ENCODE data around the gene IFT52.
A peak's percentile ranks its signal among the peaks of the same experiment; 100 is the strongest.

The IFT52 gene

GRCh38 chr20:43590392-43591303 lies at the start of gene IFT52:
TSS of gene IFT52 (plus strand) at chr20:43590937. CDS start at chr20:43594699, 3,762 bp downstream.
- peak; percentile 92 to 97 for DNase-seq
- H3K9me3 ChIP-seq: no peaks in the 10 kb centered on the region
- intact Hi-C loops (cut with DNase I; ENCODE audit: low total_unique reads): no loop called here

GRCh38 chr20:43541214-43541613 lies 49.5 kb upstream of the IFT52 start:
- intact Hi-C loops (cut with DNase I; ENCODE audit: low total_unique reads): no loop called here
- no peak for TF ChIP-seq CTCF (IDR thresholded peaks at IDR 0.05)
- H3K4me1 ChIP-seq: no peaks in the 10 kb centered on the region

More at GRCh38 chr20:43590392-43591303, at the start of gene IFT52:
- TF ChIP-seq CTCF (IDR thresholded peaks at IDR 0.05): no peak
- Histone ChIP-seq H3K27ac (peak within 1 kb of the TSS; percentile 82 to 85), H3K4me3 (peak within 1 kb of the TSS; percentile 85 to 94), H3K27me3 (no peaks in the 10 kb centered on the region), H3K4me1 (peaks cover 0 to 22% (median 10%) of the 10 kb centered on the region in 4 donors), H3K36me3 (peaks cover 10 to 11% (median 11%) of the 10 kb centered on the region in 3 donors)

GRCh38 chr20:43542161-43542560 lies 48.6 kb upstream of the IFT52 start:
- H3K27ac ChIP-seq: no peak overlapping the region
- H3K4me1 ChIP-seq: no peaks in the 10 kb centered on the region
- no peaks in the 10 kb centered on the region for H3K27me3 ChIP-seq
- peak in 1 of 2 donors; percentile 21 for DNase-seq
- intact Hi-C loops (cut with DNase I; ENCODE audit: low total_unique reads): no loop called here
- no peak for TF ChIP-seq CTCF (IDR thresholded peaks at IDR 0.05)
- H3K36me3 ChIP-seq: peaks cover 1 to 58% (median 9%) of the 10 kb centered on the region in 3 donors
- no peak overlapping the region for H3K4me3 ChIP-seq
- no peaks in the 10 kb centered on the region for H3K9me3 ChIP-seq

More at GRCh38 chr20:43541214-43541613, 49.5 kb upstream of the IFT52 start:
- no peaks in the 10 kb centered on the region for H3K9me3 ChIP-seq
- DNase-seq: no peak
- no peak overlapping the region for H3K27ac ChIP-seq
- no peaks in the 10 kb centered on the region for H3K27me3 ChIP-seq
- H3K36me3 ChIP-seq: peaks cover 0 to 65% (median 10%) of the 10 kb centered on the region in 3 donors
- H3K4me3 ChIP-seq: no peak overlapping the region

GRCh38 chr20:43542674-43543073 lies 48.1 kb upstream of the IFT52 start:
- Histone ChIP-seq H3K27me3 (no peaks in the 10 kb centered on the region), H3K4me1 (no peaks in the 10 kb centered on the region), H3K36me3 (peaks cover 6 to 56% (median 9%) of the 10 kb centered on the region in 3 donors), H3K9me3 (no peaks in the 10 kb centered on the region), H3K27ac (no peak overlapping the region), H3K4me3 (no peak overlapping the region)
- intact Hi-C loops (cut with DNase I; ENCODE audit: low total_unique reads): no loop called here
- DNase-seq: no peak
- no peak for TF ChIP-seq CTCF (IDR thresholded peaks at IDR 0.05)

GRCh38 chr20:43543138-43543537 lies 47.6 kb upstream of the IFT52 start:
- H3K36me3 ChIP-seq: peaks cover 6 to 60% (median 9%) of the 10 kb centered on the region in 3 donors
- no peak for TF ChIP-seq CTCF (IDR thresholded peaks at IDR 0.05)
- H3K27ac ChIP-seq: no peak overlapping the region
- intact Hi-C loops (cut with DNase I; ENCODE audit: low total_unique reads): no loop called here
- H3K4me1 ChIP-seq: no peaks in the 10 kb centered on the region
- no peaks in the 10 kb centered on the region for H3K27me3 ChIP-seq
- H3K9me3 ChIP-seq: no peaks in the 10 kb centered on the region
- H3K4me3 ChIP-seq: no peak overlapping the region
- peak in 1 of 2 donors; percentile 20 for DNase-seq
